Hepatocyte (in vitro differentiated cells): ENCODE data around the gene HPS3.

Experiments used
- EZH2 ChIP-seq: fragments of 200-600 bp; sonication (generic); IDR thresholded peaks from 2 replicates; pipeline ENCODE4 v1.6.1; 2016; ENCODE audit warnings: antibody characterized with exemption, mild to moderate bottlenecking, borderline replicate concordance
- EZH2phosphoT487 ChIP-seq: fragments of 200-600 bp; sonication (generic); IDR thresholded peaks from one replicate; pipeline ENCODE4 v1.6.1; 2018; ENCODE audit warnings: antibody characterized with exemption, mild to moderate bottlenecking, low read depth, moderate library complexity; ENCODE audit not compliant: unreplicated experiment, severe bottlenecking
- TF ChIP-seq, protein P1 (sequence below): fragments of 200-600 bp; sonication (generic); IDR thresholded peaks from 2 replicates; pipeline ENCODE4 v1.5.1; 2016; ENCODE audit warnings: antibody characterized with exemption, mild to moderate bottlenecking; ENCODE audit not compliant: poor library complexity

DNA sequence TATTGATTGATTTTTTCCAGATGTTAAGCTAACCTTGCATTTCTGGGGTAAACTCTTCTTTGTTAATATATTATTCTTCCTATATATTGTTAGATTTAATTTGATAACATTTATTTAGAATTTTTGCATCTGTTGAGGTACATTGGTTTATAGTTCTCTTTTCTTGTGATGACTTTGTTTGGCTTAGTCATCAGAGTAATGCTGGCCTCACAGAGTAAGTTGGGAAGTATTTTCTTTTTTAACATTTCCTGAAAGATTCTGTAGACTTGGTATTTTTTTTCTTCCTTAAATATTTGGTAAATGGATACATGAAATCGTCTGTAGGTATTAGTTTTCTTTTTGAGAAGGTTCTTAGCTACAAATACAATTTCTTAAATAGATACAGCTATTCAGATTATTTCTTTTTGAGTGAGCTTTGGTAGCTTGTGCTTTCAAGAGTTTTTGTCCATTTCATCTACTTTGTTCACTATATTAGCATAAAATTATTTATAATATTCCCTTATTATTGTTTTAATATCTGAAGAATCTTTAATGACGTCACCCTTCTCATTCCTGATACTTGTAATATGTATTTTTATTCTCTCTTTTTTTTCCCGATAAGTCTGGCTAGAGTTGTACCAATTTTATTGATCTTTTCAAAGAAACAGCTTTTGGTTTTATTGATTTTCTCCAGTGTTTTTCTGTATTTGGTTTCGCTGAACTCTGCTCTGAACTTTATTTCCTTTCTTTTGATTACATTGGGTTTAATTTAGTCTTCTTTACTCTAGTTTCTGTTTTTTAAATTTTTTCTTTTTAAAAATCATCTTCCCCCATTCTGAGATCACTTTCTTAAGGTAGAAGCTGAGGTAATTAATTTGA is 6.5 kb upstream of the HPS3 start:
- TF ChIP-seq, protein P1, sequence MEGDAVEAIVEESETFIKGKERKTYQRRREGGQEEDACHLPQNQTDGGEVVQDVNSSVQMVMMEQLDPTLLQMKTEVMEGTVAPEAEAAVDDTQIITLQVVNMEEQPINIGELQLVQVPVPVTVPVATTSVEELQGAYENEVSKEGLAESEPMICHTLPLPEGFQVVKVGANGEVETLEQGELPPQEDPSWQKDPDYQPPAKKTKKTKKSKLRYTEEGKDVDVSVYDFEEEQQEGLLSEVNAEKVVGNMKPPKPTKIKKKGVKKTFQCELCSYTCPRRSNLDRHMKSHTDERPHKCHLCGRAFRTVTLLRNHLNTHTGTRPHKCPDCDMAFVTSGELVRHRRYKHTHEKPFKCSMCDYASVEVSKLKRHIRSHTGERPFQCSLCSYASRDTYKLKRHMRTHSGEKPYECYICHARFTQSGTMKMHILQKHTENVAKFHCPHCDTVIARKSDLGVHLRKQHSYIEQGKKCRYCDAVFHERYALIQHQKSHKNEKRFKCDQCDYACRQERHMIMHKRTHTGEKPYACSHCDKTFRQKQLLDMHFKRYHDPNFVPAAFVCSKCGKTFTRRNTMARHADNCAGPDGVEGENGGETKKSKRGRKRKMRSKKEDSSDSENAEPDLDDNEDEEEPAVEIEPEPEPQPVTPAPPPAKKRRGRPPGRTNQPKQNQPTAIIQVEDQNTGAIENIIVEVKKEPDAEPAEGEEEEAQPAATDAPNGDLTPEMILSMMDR: no peak
- TF ChIP-seq EZH2: no peak
- no peak for TF ChIP-seq EZH2phosphoT487
